RWPE2 (cell line): ENCODE data around the gene RDH11.
"Not testable (repeated sequence)": the region's sequence is repeated elsewhere in the genome, so short reads cannot be mapped to it uniquely, and the experiment has no call there.

Source experiments
- ATAC-seq: fragments of 200-7000 bp; cut with Tn5 transposase; 3 replicates; pipeline ENCODE4 v1.9.1; 2021; ENCODE audit warnings: low read depth
- DNase-seq: peaks from one replicate; pipeline ENCODE4 v3.0.0-alpha.2; 2020; ENCODE audit warnings: low spot score
- H3K27ac ChIP-seq: fragments of 450-650 bp; 2 replicates; pipeline ENCODE4 v1.5.1; 2017; ENCODE audit warnings: mild to moderate bottlenecking; ENCODE audit not compliant: poor library complexity, severe bottlenecking
- H3K27me3 ChIP-seq: fragments of 250-450 bp; sonication (Bioruptor Pico); 2 replicates; pipeline ENCODE4 v1.5.1; 2021; ENCODE audit warnings: mild to moderate bottlenecking, moderate library complexity; ENCODE audit not compliant: insufficient read depth, poor library complexity, severe bottlenecking
- H3K36me3 ChIP-seq: fragments of 250-450 bp; sonication (Bioruptor Pico); 2 replicates; pipeline ENCODE4 v1.5.1; 2020; ENCODE audit warnings: low read depth, mild to moderate bottlenecking, moderate library complexity
- H3K4me1 ChIP-seq: fragments of 250-450 bp; sonication (Bioruptor Pico); 2 replicates; pipeline ENCODE4 v1.5.1; 2021; ENCODE audit warnings: mild to moderate bottlenecking, moderate library complexity; ENCODE audit not compliant: insufficient read depth, poor library complexity, severe bottlenecking
- H3K4me3 ChIP-seq: fragments of 250-450 bp; sonication (Bioruptor Pico); 2 replicates; pipeline ENCODE4 v1.5.1; 2021; ENCODE audit warnings: mild to moderate bottlenecking, moderate library complexity; ENCODE audit not compliant: severe bottlenecking
- H3K9me3 ChIP-seq: fragments of 250-450 bp; sonication (Bioruptor Pico); 2 replicates; pipeline ENCODE4 v1.5.1; 2021; ENCODE audit warnings: mild to moderate bottlenecking, moderate library complexity; ENCODE audit not compliant: severe bottlenecking
- CTCF ChIP-seq: fragments of 450-650 bp; IDR thresholded peaks from one replicate; pipeline ENCODE4 v1.5.1; 2017; ENCODE audit warnings: mild to moderate bottlenecking, moderate library complexity; ENCODE audit not compliant: poor library complexity, severe bottlenecking

The RDH11 gene

GRCh38 chr14:67719866-67720265, 24.3 kb upstream of the RDH11 start:
- Histone ChIP-seq H3K4me1 (no peaks in the 10 kb centered on the region), H3K27ac (no peak overlapping the region), H3K9me3 (no peaks in the 10 kb centered on the region), H3K36me3 (no peaks in the 10 kb centered on the region), H3K4me3 (no peak overlapping the region), H3K27me3 (no peaks in the 10 kb centered on the region)
- no peak for TF ChIP-seq CTCF
- DNase-seq = no peak
- no peak for ATAC-seq

DNA sequence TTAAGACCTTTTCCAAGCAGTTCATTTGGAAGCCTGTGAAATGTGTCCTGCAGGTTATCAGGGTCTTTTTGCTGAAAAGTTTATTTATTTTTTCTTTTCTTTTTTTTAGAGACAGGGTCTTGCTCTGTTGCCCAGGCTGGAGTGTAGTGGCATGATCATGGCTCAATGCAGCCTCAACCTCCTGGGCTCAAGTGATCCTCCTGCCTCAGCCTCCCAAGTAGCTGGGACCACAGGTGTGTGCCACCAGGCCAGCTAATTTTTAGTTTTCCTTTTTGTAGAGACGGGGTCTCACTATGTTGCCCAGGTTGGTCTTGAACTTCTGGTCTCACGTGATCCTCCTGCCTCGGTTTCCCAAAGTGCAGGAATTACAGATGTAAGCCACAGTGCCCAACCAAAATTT, 23.8 kb upstream of the RDH11 start:
- not testable (repeated sequence) for DNase-seq, H3K4me3 ChIP-seq, H3K27me3 ChIP-seq, H3K9me3 ChIP-seq, H3K36me3 ChIP-seq, H3K27ac ChIP-seq, H3K4me1 ChIP-seq, ATAC-seq

- ATAC-seq (0 out of 3 replicates have a peak, but pooled peaks have one; percentile 25), DNase-seq (no peak)
- Histone ChIP-seq H3K36me3 (no peaks in the 10 kb centered on the region), H3K4me1 (no peaks in the 10 kb centered on the region), H3K27ac (no peak overlapping the region), H3K27me3 (no peaks in the 10 kb centered on the region), H3K9me3 (no peaks in the 10 kb centered on the region), H3K4me3 (no peak overlapping the region)
- TF ChIP-seq CTCF = no peak
These were observed 22.7 kb upstream of the RDH11 start for GRCh38 chr14:67718265-67718664.

DNA sequence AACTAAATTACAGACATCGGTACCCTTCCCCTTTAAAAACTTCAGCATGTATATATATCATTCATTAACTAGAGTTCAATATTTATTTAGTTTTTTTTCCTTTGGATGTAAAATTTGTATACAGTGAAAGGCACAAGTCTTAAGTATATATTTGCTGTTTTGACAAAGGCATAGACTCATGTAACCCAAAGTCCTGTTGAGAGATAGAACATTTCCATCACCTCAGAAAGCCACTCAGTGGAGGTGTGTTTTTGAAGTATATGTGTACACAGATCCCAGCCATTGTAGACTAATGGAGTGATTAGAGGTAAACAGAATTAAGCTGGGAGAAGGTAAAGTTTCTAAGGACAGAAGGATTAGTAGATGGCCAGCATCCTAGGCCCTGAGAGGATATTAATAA, 21.5 kb upstream of the RDH11 start:
- Histone ChIP-seq H3K4me1 (no peaks in the 10 kb centered on the region), H3K36me3 (no peaks in the 10 kb centered on the region), H3K4me3 (no peak overlapping the region), H3K9me3 (no peaks in the 10 kb centered on the region), H3K27ac (no peak overlapping the region), H3K27me3 (no peaks in the 10 kb centered on the region)
- DNase-seq (no peak), ATAC-seq (no peak)
- no peak for TF ChIP-seq CTCF

DNA sequence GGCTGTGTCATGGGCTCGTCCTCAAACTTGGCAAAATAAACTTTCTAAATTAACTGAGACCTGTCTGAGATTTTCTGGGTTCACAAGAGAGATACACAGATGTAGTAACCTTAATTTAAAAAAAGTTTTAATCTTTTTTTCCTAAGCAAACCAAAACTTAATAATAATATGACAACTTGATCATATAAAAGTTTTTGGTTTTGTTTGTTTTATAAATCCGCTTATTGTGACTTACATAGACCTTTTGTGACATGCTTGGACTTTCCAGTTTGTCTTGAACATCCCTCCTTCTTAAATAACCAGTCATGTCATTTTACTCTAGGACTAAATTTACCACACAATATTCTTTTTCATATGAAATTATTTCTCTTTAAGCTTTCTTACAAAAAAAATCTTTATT, 14.6 kb upstream of the RDH11 start:
- no peaks in the 10 kb centered on the region for H3K27me3 ChIP-seq
- H3K27ac ChIP-seq = no peak overlapping the region
- no peaks in the 10 kb centered on the region for H3K36me3 ChIP-seq
- TF ChIP-seq CTCF = no peak
- DNase-seq = no peak
- no peaks in the 10 kb centered on the region for H3K4me1 ChIP-seq
- H3K9me3 ChIP-seq = peaks cover 17% of the 10 kb centered on the region
- no peak for ATAC-seq
- H3K4me3 ChIP-seq = no peak overlapping the region

DNA sequence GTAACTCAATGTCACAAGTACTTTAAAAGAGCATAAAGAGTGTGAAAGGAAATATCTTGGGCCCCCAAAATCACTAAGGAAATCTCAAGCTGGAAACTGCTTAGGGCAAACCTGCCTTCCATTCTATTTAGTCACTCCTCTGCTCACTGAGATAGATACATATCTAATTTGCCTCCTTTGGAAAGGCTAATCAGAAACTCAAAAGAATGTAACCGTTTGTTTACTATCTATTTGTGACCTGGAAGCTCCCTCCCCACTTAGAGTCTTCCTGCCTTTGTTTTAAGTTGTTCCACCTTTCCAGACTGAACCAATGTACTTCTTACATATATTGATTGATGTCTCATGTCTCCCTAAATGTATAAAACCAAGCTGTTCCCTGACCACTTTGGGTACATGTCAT, 14.2 kb upstream of the RDH11 start:
- not testable (repeated sequence) for H3K4me3 ChIP-seq

DNA sequence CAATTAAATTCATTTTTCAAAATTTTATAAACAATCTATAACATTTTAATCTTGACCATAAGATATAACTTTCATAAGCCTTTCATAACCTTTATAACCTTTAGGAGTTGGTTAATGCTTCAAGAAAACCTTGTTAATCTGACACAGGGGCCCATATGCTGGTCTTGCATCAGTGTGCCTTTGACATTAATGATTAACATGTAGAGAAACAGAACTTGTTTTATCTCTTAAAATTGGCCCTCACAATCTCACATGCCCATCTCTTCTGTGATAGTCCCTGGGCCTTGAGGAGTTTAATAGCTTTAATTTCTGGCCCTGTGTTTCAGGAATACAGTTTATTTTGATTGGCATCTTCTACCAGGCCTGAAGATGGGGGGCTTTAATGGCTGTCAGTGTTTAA, 13.8 kb upstream of the RDH11 start:
- ATAC-seq, H3K27me3 ChIP-seq: not testable (repeated sequence)
- peaks cover 17% of the 10 kb centered on the region for H3K9me3 ChIP-seq

More for the DNA sequence above, 14.2 kb upstream of the RDH11 start:
- H3K27me3 ChIP-seq, H3K27ac ChIP-seq, H3K36me3 ChIP-seq, H3K4me1 ChIP-seq, DNase-seq, ATAC-seq: not testable (repeated sequence)
- peaks cover 17% of the 10 kb centered on the region for H3K9me3 ChIP-seq

More for the DNA sequence above, 13.8 kb upstream of the RDH11 start:
- DNase-seq, H3K27ac ChIP-seq, H3K4me1 ChIP-seq, H3K36me3 ChIP-seq, H3K4me3 ChIP-seq: not testable (repeated sequence)
